H7 (cell line): ENCODE data around the gene ITPKC. TPM values are rescaled to one million over a fixed set of nuclear protein-coding genes. Genes with fewer than 3 reads are reported as not detected.

ENCODE experiments used
- DNase-seq: peaks from one replicate; pipeline ENCODE4 v3.0.0; 2012
- H3K27me3 ChIP-seq: 2 replicates; pipeline ENCODE4 v1.6.0; 2011; ENCODE audit warnings: mild to moderate bottlenecking, low read length; ENCODE audit not compliant: control insufficient read depth, insufficient read depth
- H3K36me3 ChIP-seq: replicated peaks from 2 replicates; pipeline ENCODE4 v1.5.1; 2011; ENCODE audit warnings: low read length; ENCODE audit not compliant: control insufficient read depth, insufficient read depth
- H3K4me3 ChIP-seq: 2 replicates; pipeline ENCODE4 v1.5.1; 2011; ENCODE audit warnings: low read depth, mild to moderate bottlenecking, control low read depth, low read length, moderate library complexity; ENCODE audit not compliant: insufficient read depth
- total RNA-seq: library from RNA; depleted of rRNA; stranded (reverse); fragments of >200 nt; shearing (Covaris generic); gene quantifications from 2 replicates; pipeline ENCODE4 v1.2.3, GENCODE V29; 2014; rRNA removed

Gene ITPKC
- 10.5 and 14.0 TPM in 2 replicates for total RNA-seq

DNA sequence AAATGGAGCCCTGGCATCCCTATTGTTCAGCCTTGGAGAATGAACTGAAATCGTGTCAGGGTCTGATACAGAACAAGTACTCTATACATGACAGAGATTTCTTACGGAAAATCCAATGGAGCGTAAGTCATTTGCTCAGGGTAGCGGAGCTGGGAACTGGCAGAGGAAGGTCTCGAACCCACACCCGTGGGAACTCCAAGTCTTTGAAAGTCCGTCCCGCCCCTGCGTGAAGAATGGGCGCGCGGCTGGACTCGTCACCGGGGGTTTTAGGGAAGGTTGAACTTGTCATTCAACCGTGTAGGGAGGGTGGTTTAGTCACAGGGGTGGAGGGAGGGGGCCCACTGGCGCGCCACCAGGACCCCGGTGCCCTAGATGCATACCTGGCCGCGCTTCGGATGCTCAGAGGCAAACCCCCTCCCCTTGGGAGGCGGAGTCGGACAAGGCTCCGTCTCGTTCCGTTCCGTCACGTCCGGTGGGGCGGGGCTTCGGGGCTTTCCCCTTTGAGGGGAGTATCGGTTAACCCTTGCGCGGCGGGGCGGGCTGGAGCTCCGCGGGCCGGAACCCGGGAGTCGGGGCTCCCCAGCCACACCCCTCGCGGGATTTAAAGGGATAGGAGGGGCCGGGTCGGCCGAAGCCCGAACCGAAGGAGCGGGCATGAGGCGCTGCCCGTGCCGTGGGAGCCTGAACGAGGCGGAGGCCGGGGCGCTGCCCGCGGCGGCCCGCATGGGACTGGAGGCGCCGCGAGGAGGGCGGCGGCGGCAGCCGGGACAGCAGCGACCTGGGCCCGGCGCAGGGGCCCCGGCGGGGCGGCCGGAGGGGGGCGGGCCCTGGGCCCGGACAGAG is at the start of gene ITPKC, which contains the start of gene COQ8B:
Gene ITPKC (plus strand): TSS at position 631 of the 843 bp plus-strand sequence. CDS start 24 bp downstream, at position 655.
Gene COQ8B (minus strand): TSS at position 405 of the 843 bp plus-strand sequence. CDS start 2,254 bp downstream, outside the sequence.
- H3K4me3 ChIP-seq: peak within 1 kb of the TSS; percentile 65
- peak; percentile 99 for DNase-seq
- no peaks in the 10 kb centered on the region; the same call in 1 of the 2 replicates for H3K36me3 ChIP-seq
- no peaks in the 10 kb centered on the region for H3K27me3 ChIP-seq

- no peak for DNase-seq
- no peak overlapping the region for H3K4me3 ChIP-seq
- H3K27me3 ChIP-seq: peaks cover 2% of the 10 kb centered on the region
- H3K36me3 ChIP-seq: peaks cover 18% of the 10 kb centered on the region
Observed at GRCh38 chr19:40667602-40668001, 49.3 kb upstream of the ITPKC start.

DNA sequence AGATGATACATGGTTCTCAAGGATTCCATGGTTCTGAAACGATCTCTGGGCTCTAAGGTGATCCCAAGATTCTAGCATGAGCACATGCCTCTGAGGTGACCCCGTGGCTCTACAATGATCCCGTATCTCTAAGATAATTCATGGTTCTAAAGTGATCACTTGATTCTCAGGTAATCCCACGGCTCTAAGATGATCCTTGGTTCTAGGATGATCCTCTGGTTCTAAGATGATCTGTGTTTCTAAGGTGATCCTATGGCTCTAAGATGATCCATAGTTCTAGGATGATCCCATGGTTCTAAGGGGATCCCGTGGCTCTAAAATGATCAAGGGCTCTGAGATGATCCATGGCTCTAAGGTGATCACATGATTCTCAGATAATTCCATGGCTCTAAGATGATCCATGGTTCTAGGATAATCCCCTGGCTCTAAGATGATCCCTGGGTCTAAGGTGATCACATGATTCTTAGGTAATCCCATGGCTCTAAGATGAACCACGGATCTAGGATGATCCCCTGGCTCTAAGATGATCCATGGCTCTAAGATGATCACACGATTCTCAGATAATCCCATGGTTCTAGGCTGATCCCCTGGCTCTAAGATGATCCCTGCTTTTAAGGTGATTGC is 47.8 kb upstream of the ITPKC start:
- H3K4me3 ChIP-seq: no peak overlapping the region
- H3K36me3 ChIP-seq: peaks cover 25% of the 10 kb centered on the region

GRCh38 chr19:40671404-40671803 is 45.5 kb upstream of the ITPKC start:
- no peak overlapping the region for H3K4me3 ChIP-seq
- no peaks in the 10 kb centered on the region for H3K27me3 ChIP-seq
- H3K36me3 ChIP-seq: peaks cover 27% of the 10 kb centered on the region
- no peak for DNase-seq

More for the DNA sequence above, 47.8 kb upstream of the ITPKC start:
- no peaks in the 10 kb centered on the region; the same call in 1 of the 2 replicates for H3K27me3 ChIP-seq
- DNase-seq: no peak

GRCh38 chr19:40672038-40672437 is 44.9 kb upstream of the ITPKC start:
- H3K4me3 ChIP-seq: no peak overlapping the region
- no peaks in the 10 kb centered on the region for H3K27me3 ChIP-seq
- peaks cover 29% of the 10 kb centered on the region for H3K36me3 ChIP-seq
- no peak for DNase-seq

DNA sequence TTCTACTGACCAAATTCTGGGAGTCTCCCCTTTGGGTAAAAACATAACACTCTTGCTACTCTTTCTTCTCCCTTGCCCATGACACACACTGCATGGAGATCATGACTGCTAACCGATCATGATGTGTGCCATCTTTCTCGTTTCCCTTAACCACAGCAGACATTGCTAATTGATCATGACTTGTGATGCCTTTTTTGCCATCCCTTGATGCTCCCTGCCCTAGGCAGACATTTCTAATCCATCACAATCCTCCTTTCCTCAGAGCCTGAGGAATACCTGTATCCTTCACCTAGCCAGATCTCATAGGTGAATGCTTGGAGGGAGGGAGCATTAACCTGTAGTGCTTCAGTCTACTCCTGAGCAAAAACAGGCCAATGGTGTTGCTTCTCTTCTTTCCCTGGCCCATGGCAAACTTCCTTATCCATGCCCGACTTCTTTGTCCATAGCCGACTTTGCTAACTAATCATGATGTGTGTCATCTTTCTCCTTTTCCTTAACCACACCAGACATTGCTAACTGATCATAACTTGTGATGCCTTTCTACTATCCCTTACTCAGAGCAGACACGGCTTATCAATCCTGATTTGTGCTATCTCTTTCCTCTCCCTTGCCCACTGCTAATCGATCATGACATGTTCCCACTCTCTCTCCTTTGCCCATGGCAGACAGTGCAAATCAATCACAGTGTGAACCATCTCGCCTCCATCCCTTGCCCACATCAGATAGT is 44.2 kb upstream of the ITPKC start:
- Histone ChIP-seq H3K36me3 (peaks cover 29% of the 10 kb centered on the region), H3K27me3 (no peaks in the 10 kb centered on the region), H3K4me3 (no peak overlapping the region)
- no peak for DNase-seq

DNA sequence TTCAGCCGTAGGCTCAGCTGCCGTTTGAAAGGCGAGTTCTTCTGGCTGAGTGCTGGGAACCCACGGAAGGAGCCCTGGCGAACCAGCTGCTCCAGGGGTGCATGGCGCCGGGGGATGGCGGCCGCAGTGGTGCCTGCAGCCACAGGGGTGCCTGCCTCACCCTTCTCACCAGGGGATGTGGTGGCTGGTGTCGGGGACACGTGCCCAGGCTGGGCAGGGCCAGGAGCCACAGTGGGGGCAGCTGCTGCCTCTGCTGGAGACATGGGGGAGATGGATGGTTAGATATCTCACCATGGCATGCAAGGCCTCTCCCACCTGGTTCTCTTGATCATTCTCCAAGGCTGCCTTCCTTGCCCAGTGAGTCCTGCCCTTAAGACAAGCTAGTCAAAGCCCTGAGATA is 43.5 kb upstream of the ITPKC start:
- no peak for DNase-seq
- Histone ChIP-seq H3K27me3 (no peaks in the 10 kb centered on the region), H3K36me3 (peaks cover 33% of the 10 kb centered on the region), H3K4me3 (no peak overlapping the region)

DNA sequence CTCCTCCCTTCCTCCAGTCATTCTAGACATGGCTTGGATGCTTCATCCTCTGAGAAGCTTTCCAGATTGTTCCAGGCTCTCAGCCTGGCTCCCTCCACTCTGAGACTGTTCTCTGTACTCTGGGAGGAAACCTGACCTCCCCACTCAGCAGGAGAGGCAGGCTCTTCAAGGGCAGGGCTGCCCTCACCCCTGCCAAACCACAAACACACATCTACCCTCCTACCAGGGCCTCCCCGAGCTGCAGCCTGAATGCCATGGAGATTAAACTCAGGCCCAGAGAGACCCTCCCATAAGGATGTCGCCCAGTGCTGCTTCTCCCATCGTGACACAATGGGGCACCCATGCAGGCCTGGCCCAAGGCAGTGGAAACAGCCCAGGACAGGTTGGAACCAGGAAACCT is 42.6 kb upstream of the ITPKC start:
- no peak for DNase-seq
- Histone ChIP-seq H3K36me3 (peaks cover 30% of the 10 kb centered on the region), H3K27me3 (no peaks in the 10 kb centered on the region), H3K4me3 (no peak overlapping the region)

DNA sequence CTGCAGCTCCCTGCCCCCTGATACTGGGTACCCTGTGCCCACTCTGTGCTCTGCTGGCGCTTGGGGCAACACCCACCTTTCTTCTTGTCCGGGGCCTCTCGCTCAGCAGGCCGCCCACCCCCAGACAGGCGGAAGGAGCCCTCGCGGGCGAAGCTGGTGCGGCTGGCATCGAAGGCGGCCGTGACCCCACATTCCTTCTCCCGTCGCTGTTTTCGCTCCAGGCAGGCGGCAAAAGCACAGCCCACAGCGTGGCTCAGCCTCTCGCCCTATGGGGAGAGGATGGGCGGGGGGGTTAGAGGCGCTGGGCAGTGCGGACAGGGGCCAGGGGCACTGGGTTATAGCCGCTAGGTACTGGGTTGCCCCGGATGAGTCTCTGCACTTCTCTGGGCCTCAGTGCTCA is 39.8 kb upstream of the ITPKC start:
- no peak for DNase-seq
- no peaks in the 10 kb centered on the region for H3K27me3 ChIP-seq
- no peak overlapping the region for H3K4me3 ChIP-seq
- H3K36me3 ChIP-seq: peaks cover 25% of the 10 kb centered on the region

- H3K4me3 ChIP-seq: no peak overlapping the region
- H3K36me3 ChIP-seq: peaks cover 27% of the 10 kb centered on the region
- no peaks in the 10 kb centered on the region for H3K27me3 ChIP-seq
- DNase-seq: no peak
Observed at GRCh38 chr19:40681039-40681438, 35.9 kb upstream of the ITPKC start.

DNA sequence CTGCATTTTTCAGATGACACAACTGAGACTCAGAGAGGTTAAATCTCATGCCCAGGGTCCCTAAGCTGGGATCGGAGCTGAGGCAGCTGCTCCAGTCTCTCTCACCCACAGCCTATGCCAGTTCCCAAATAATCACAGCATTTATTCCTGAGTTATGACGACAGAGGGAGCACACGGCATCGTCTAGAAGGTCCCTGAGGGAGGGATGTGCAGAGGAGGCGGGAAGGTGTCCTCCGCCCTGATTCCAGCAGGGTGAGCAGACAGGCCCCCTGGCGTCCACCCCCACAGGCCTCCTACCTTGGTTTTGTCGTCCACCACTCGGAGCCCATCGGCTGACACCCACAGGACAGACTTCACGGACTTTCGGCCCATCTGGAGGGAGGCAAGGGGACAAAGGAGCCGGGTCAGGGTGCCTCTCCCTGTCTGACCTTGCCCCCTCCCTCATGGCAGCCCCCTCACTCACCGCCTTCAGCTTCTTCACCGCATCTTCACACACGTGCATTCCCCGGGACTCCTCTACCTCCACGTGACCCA is 34.4 kb upstream of the ITPKC start:
- H3K36me3 ChIP-seq: peaks cover 25% of the 10 kb centered on the region
- no peak overlapping the region for H3K4me3 ChIP-seq
- no peaks in the 10 kb centered on the region for H3K27me3 ChIP-seq
- DNase-seq: no peak

DNA sequence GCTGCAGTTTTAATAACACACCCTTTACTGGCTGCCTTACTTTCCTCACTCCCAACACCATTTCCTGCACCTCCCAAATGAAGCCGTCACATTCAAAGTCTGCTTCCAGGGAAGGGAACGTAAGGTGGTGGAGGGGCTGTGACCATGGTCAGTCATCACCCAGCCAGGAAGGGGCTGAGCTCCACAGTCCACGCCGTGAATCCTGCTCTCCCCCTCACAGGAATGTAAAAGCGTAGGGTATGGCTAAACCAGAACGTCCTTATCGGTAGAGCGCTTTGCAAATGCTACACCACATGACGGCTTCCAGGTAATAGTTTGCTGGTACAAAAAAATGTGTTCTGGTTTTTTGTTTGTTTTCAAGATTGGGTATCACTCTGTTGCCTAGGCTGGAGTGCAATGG is 33.5 kb upstream of the ITPKC start:
- peaks cover 20% of the 10 kb centered on the region for H3K36me3 ChIP-seq
- no peaks in the 10 kb centered on the region for H3K27me3 ChIP-seq
- DNase-seq: no peak
- no peak overlapping the region for H3K4me3 ChIP-seq

DNA sequence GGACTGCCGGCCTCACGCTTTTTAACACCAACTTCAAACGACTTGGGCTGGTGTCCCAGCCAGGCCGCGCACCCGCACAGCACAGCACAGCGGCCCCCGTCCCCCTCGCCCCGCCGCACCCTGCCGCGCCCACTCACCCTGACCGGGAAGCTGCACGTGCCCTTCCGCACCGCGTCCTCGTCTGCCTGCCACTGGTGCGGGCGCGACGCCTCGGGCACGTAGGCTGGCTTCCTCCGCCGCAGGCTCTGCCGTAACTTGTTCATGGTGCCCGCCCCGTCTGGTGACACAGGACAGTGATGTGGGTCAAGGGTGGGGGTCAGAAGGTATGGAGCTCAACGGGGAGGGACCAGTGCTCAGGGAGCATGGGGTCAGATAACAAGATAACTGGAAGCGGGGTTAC is 32.6 kb upstream of the ITPKC start:
- no peaks in the 10 kb centered on the region for H3K27me3 ChIP-seq
- H3K36me3 ChIP-seq: peaks cover 20% of the 10 kb centered on the region
- no peak for DNase-seq
- H3K4me3 ChIP-seq: no peak overlapping the region

- no peaks in the 10 kb centered on the region for H3K27me3 ChIP-seq
- peaks cover 20% of the 10 kb centered on the region for H3K36me3 ChIP-seq
- DNase-seq: no peak
- no peak overlapping the region for H3K4me3 ChIP-seq
Observed at GRCh38 chr19:40685016-40685526, 31.8 kb upstream of the ITPKC start.
